Cardiac atrium fibroblast (primary cell): ENCODE results near the gene GNA15. TPM values are rescaled to one million over a fixed set of nuclear protein-coding genes. Genes with fewer than 3 reads are reported as not detected.

ENCODE experiments used
- total RNA-seq: library from RNA; depleted of rRNA; stranded (reverse); fragments of >200 nt; gene quantifications from 2 replicates; pipeline ENCODE4 v1.2.3, GENCODE V29; 2015

Gene GNA15
- total RNA-seq, result not detected in 2 replicates

DNA sequence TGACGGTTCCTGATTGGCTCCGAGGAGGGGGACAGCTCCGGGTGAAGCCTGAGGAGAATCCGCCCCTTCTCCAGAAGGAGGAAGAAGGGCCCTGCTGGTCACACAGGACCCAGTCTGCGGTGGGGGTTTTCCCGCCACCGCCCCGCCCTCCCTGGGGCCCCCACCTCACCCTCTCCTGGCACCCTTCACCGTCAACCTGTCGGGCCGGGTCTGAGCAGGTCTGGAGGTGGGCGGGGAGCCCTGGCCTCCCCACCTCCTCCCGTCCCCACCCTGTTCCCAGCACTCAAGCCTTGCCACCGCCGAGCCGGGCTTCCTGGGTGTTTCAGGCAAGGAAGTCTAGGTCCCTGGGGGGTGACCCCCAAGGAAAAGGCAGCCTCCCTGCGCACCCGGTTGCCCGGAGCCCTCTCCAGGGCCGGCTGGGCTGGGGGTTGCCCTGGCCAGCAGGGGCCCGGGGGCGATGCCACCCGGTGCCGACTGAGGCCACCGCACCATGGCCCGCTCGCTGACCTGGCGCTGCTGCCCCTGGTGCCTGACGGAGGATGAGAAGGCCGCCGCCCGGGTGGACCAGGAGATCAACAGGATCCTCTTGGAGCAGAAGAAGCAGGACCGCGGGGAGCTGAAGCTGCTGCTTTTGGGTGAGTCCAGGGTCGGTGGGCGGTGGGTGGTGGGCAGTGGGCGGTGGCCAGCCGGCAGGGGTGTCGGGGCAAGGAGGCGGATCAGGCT lies at the start of gene GNA15:
TSS of gene GNA15 (plus strand) at position 73 of the 723 bp plus-strand sequence. CDS start at position 491, 418 bp downstream.

GRCh38 chr19:3178377-3178972 lies 42.6 kb downstream of the GNA15 start, which contains the start of gene S1PR4:
TSS of gene S1PR4 (plus strand) at chr19:3178769. CDS start at chr19:3178793, 24 bp downstream.

GRCh38 chr19:3185461-3186159 lies 49.8 kb downstream of the GNA15 start, which contains the start of gene NCLN:
TSS of gene NCLN (plus strand) at chr19:3185930. CDS start at chr19:3186031, 101 bp downstream.

Other genes with a start within 250 kb of the GNA15 start
- 5.5 and 9.0 TPM in 2 replicates for gene ZNF57, start 235.1 kb upstream of the GNA15 start, total RNA-seq
- gene ZNF77, start 191.1 kb upstream of the GNA15 start, total RNA-seq, result 1.3 and 3.6 TPM in 2 replicates
- 0.36 and 2.8 TPM in 2 replicates for gene TLE6, start 158.5 kb upstream of the GNA15 start, total RNA-seq
- gene TLE2, start 106.8 kb upstream of the GNA15 start, total RNA-seq, result 20.1 and 49.1 TPM in 2 replicates
- gene TLE5, start 73.5 kb upstream of the GNA15 start, total RNA-seq, result 355 and 367 TPM in 2 replicates
- gene GNA11, start 41.7 kb upstream of the GNA15 start, total RNA-seq, result 73.2 and 85.9 TPM in 2 replicates
- not detected in 2 replicates for gene S1PR4, start 42.7 kb downstream of the GNA15 start, total RNA-seq
- 63.9 and 66.4 TPM in 2 replicates for gene NCLN, start 49.9 kb downstream of the GNA15 start, total RNA-seq
- gene CELF5, start 88.6 kb downstream of the GNA15 start, total RNA-seq, result 1.3 TPM in 1 of 2 replicates, not detected in the other
- 37.5 and 50.5 TPM in 2 replicates for gene NFIC, start 230.6 kb downstream of the GNA15 start, total RNA-seq